CD8-positive, alpha-beta memory T cell (primary cell): Measurements from ENCODE around the gene FGR. TPM values are rescaled to one million over a fixed set of nuclear protein-coding genes. Genes with fewer than 3 reads are reported as not detected.
A peak's percentile ranks its signal among the peaks of the same experiment; 100 is the strongest.

ENCODE experiments used
- CTCF ChIA-PET: fragments of 350-600 bp; sonication (Branson Sonifier 250); formaldehyde crosslinking; loops from one replicate; lab custom pipeline; 2021; ENCODE audit warnings: antibody characterized with exemption; lab: Charles Lee
- POLR2A ChIA-PET: fragments of 350-600 bp; sonication (Branson Sonifier 250); formaldehyde crosslinking; loops from one replicate; lab custom pipeline; 2021; ENCODE audit warnings: antibody characterized with exemption; lab: Charles Lee
- DNase-seq, 5 donors: peaks; one replicate each; pipeline versions ENCODE4 v3.0.0 to v3.0.0-alpha.2; 2020 to 2022; ENCODE audit warnings: mixed read lengths in 1 of 5
- H3K27ac ChIP-seq: one replicate; pipeline ENCODE4 v1.7.0; 2013; ENCODE audit warnings: low read depth, mild to moderate bottlenecking, low read length, moderate library complexity
- H3K27me3 ChIP-seq: 2 replicates; pipeline ENCODE4 v1.7.0; 2013; ENCODE audit warnings: low read length, mild to moderate bottlenecking; ENCODE audit not compliant: insufficient read depth, poor library complexity, severe bottlenecking
- H3K36me3 ChIP-seq: 2 replicates; pipeline ENCODE4 v1.7.0; 2013; ENCODE audit warnings: mild to moderate bottlenecking, low read length, moderate library complexity; ENCODE audit not compliant: insufficient read depth
- H3K4me1 ChIP-seq: 2 replicates; pipeline ENCODE4 v1.7.0; 2013; ENCODE audit warnings: mild to moderate bottlenecking, low read length, moderate library complexity; ENCODE audit not compliant: insufficient read depth
- H3K4me3 ChIP-seq: 2 replicates; pipeline ENCODE4 v1.7.0; 2013; ENCODE audit warnings: mild to moderate bottlenecking, low read length
- H3K9me3 ChIP-seq: 2 replicates; pipeline ENCODE4 v1.7.0; 2013; ENCODE audit warnings: mild to moderate bottlenecking, low read length
- H3K27ac Mint-ChIP-seq, 8 donors: one replicate each; pipeline ENCODE4 v1.8.0; 2020 to 2021; ENCODE audit warnings: mixed read lengths in 8 of 8, mild to moderate bottlenecking in 6 of 8, inconsistent platforms in 3 of 8, moderate library complexity in 3 of 8
- H3K27me3 Mint-ChIP-seq, 2 donors: one replicate each; pipeline ENCODE4 v1.8.0; 2020 to 2021; ENCODE audit warnings: mixed read lengths in 2 of 2, mild to moderate bottlenecking in 1 of 2, moderate library complexity in 1 of 2
- H3K36me3 Mint-ChIP-seq, 3 donors: one replicate each; pipeline ENCODE4 v1.8.0; 2020 to 2021; ENCODE audit warnings: mixed read lengths in 3 of 3, inconsistent platforms in 1 of 3, mild to moderate bottlenecking in 1 of 3
- H3K4me1 Mint-ChIP-seq, 3 donors: one replicate each; pipeline ENCODE4 v1.8.0; 2020 to 2021; ENCODE audit warnings: mixed read lengths in 3 of 3, inconsistent platforms in 1 of 3, mild to moderate bottlenecking in 1 of 3
- H3K4me3 Mint-ChIP-seq, 7 donors: one replicate each; pipeline ENCODE4 v1.8.0; 2020 to 2021; ENCODE audit warnings: mixed read lengths in 7 of 7, mild to moderate bottlenecking in 6 of 7, moderate library complexity in 4 of 7, inconsistent platforms in 2 of 7
- H3K9me3 Mint-ChIP-seq, 5 donors: one replicate each; pipeline ENCODE4 v1.8.0; 2020 to 2022; ENCODE audit warnings: mixed read lengths in 5 of 5, mild to moderate bottlenecking in 3 of 5, moderate library complexity in 2 of 5, inconsistent platforms in 1 of 5
- polyA plus RNA-seq: library from polyadenylated mRNA; unstranded; fragments of 300-500 nt; fragmentation: Illumina TruSeq; gene quantifications from one replicate; pipeline ENCODE4 v1.2.3, GENCODE V29; 2021
- total RNA-seq, 2 experiments: library from RNA; stranded (reverse); gene quantifications; one replicate each; pipeline ENCODE4 v1.2.3, GENCODE V29; 2021

The FGR gene
- total and polyA plus RNA-seq, 3 experiments from 2014 or later: 1.6 to 49.6 (median 1.8) TPM

DNA sequence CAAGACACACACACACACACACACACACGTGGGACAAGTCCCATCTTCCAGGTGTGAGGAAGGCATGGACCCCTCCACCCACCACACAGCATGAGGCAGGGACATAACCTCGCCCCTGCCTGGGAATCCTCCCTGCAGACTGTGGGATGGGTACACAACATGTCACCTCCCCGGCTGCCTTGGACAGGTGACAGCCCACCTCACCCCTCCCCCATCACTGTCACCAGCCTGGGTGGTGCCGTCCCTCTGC is 71.7 kb downstream of the FGR start:
- no peaks in the 10 kb centered on the region for H3K36me3 ChIP-seq
- H3K4me1 ChIP-seq: peaks cover 19% of the 10 kb centered on the region
- no peaks in the 10 kb centered on the region for H3K9me3 ChIP-seq
- H3K9me3 Mint-ChIP-seq: no peaks in the 10 kb centered on the region
- DNase-seq: no peak
- POLR2A ChIA-PET: no interaction called here
- peaks cover 10 to 25% (median 17%) of the 10 kb centered on the region in 3 donors for H3K4me1 Mint-ChIP-seq
- CTCF ChIA-PET: no interaction called here
- H3K4me3 ChIP-seq: no peak overlapping the region
- no peak overlapping the region for H3K4me3 Mint-ChIP-seq
- peaks cover 0 to under 1% (median 0%) of the 10 kb centered on the region in 3 donors for H3K36me3 Mint-ChIP-seq
- no peak overlapping the region for H3K27ac ChIP-seq
- no peak overlapping the region for H3K27ac Mint-ChIP-seq
- H3K27me3 Mint-ChIP-seq: no peaks in the 10 kb centered on the region
- no peaks in the 10 kb centered on the region for H3K27me3 ChIP-seq

DNA sequence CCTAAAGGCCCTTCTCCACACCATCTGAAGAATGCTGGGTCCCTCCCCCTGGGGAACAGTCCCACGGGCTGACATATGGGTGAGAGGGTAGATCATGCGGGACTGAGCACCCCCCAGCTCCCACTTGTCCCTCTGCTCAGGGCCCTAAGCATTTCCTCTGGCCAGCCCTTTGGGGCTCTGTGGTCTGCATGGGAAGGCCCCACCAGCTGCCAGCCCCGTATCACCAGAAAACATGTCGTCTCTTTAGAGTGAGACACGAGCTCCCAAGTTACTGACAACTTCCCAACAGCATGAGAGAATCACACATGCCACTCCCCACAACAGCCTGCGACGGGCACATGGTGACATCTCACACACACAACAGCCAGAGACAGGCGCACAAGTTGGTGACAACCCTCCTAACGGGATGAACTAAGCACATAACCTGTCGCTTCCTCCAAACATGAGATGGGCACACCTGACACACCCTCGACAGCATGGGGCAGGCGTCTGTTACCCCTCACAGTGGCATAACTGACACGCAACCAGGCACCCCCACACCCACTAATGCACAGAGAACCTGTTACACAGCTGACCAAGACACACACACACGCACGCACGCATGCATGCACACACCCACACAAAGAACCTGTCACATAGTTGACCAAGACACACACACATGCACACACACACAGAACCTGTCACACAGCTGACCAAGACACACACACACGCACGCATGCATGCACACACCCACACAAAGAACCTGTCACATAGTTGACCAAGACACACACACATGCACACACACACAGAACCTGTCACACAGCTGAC is 72.2 kb downstream of the FGR start:
- H3K4me3 Mint-ChIP-seq: no peak overlapping the region
- ChIA-PET POLR2A (no interaction called here), CTCF (interaction anchor here (1.6 kb wide), 1 partner anchor 8 kb away, joined by 3 read pairs; no protein-coding TSS in a partner anchor)

More for the DNA sequence above, 72.2 kb downstream of the FGR start:
- H3K27me3 Mint-ChIP-seq: no peaks in the 10 kb centered on the region
- no peak overlapping the region for H3K27ac ChIP-seq
- H3K36me3 ChIP-seq: no peaks in the 10 kb centered on the region
- no peaks in the 10 kb centered on the region for H3K9me3 Mint-ChIP-seq
- no peak for DNase-seq
- peaks cover 0 to 2% (median 0%) of the 10 kb centered on the region in 3 donors for H3K36me3 Mint-ChIP-seq
- H3K27me3 ChIP-seq: no peaks in the 10 kb centered on the region
- no peak overlapping the region for H3K4me3 ChIP-seq
- peaks cover 16% of the 10 kb centered on the region for H3K4me1 ChIP-seq
- peaks cover 6 to 21% (median 13%) of the 10 kb centered on the region in 3 donors for H3K4me1 Mint-ChIP-seq
- peak overlapping the region in 3 of 8 donors; percentile 58 to 75 (median 60) for H3K27ac Mint-ChIP-seq
- H3K9me3 ChIP-seq: no peaks in the 10 kb centered on the region

Other genes starting within 250 kb of the FGR start
- gene GPR3, start 242.6 kb downstream of the FGR start, total RNA-seq: 1 to 10 TPM; 3.3 to 3.9 TPM
- not detected for gene GPR3, start 242.6 kb downstream of the FGR start, polyA plus RNA-seq
- gene WASF2, start 145.0 kb downstream of the FGR start, total RNA-seq: 100 to 1,000 TPM; 120 to 128 TPM
- 64.1 TPM for gene WASF2, start 145.0 kb downstream of the FGR start, polyA plus RNA-seq
- gene AHDC1, start 31.0 kb downstream of the FGR start, total RNA-seq: 10 to 100 TPM; 11.5 TPM
- gene AHDC1, start 31.0 kb downstream of the FGR start, polyA plus RNA-seq: 1.9 TPM
- 10 to 100 TPM; 10.7 to 12.3 TPM for gene IFI6, start 37.0 kb upstream of the FGR start, total RNA-seq
- 161 TPM for gene IFI6, start 37.0 kb upstream of the FGR start, polyA plus RNA-seq
- 10 to 100 TPM; 13.2 to 13.7 TPM for gene FAM76A, start 90.8 kb upstream of the FGR start, total RNA-seq
- 9.2 TPM for gene FAM76A, start 90.8 kb upstream of the FGR start, polyA plus RNA-seq
- 10 to 100 TPM; 21.3 to 23.4 TPM for gene STX12, start 138.0 kb upstream of the FGR start, total RNA-seq
- gene STX12, start 138.0 kb upstream of the FGR start, polyA plus RNA-seq: 18.8 TPM
- gene PPP1R8, start 195.6 kb upstream of the FGR start, total RNA-seq: 10 to 100 TPM; 66.3 to 70.0 TPM
- 37.5 TPM for gene PPP1R8, start 195.6 kb upstream of the FGR start, polyA plus RNA-seq
- gene THEMIS2, start 237.4 kb upstream of the FGR start, total RNA-seq: 10 to 100 TPM; 12.4 to 15.6 TPM
- 63.3 TPM for gene THEMIS2, start 237.4 kb upstream of the FGR start, polyA plus RNA-seq